Endothelial cell of umbilical vein (primary cell): Measurements from ENCODE around the gene SPON1.

ENCODE experiments used
- JUN ChIP-seq: IDR thresholded peaks from 2 replicates; pipeline ENCODE4 v1.6.1; 2011; ENCODE audit warnings: borderline replicate concordance, low read depth; ENCODE audit not compliant: insufficient read length, insufficient read depth
- POLR2A ChIP-seq: IDR thresholded peaks from 2 replicates; pipeline ENCODE4 v1.6.1; 2012; ENCODE audit warnings: low read depth, mild to moderate bottlenecking, control low read depth, low read length
- POLR2AphosphoS5 ChIP-seq: IDR thresholded peaks from 2 replicates; pipeline ENCODE4 v1.6.1; 2012; ENCODE audit warnings: low read depth, mild to moderate bottlenecking, control low read depth, low read length, moderate library complexity; ENCODE audit not compliant: insufficient read depth

DNA sequence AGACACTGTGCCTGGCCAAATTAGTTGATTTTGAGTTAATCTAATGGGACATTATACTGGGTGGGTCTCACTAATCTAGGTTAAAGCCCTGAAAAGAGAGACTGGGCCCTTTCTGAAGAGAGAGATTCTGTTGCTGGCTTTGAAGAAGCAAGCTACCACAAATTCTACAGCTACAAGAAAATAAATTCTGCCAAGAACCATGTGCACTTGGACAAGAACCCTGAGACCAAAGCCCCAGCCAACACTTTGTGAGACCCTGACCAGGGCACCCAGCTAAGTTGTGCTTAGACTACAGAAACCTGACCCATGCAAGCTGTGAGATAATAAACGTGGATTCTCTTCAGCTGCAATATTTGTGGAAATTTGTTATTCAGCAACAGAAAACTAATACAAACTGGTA lies 20.1 kb upstream of the SPON1 start:
- TF ChIP-seq POLR2AphosphoS5 (no peak), POLR2A (no peak), JUN (no peak)
